Body of pancreas (tissue), 4 donors: ENCODE measurements around the gene TNXB. TPM values are rescaled to one million over a fixed set of nuclear protein-coding genes. Genes with fewer than 3 reads are reported as not detected.
"Not testable (repeated sequence)": the region's sequence is repeated elsewhere in the genome, so short reads cannot be mapped to it uniquely, and the experiment has no call there.

Experiments used
- ATAC-seq: fragments of 150-250 bp; one replicate; pipeline ENCODE4 v1.9.1; 2016
- DNase-seq, 4 donors: peaks; one replicate each; pipeline ENCODE4 v3.0.0-alpha.2; 2019
- H3K27ac ChIP-seq, 4 donors: fragments of 200-600 bp; sonication (generic); 1 replicate in 3 of 4; 2 replicates in 1 of 4; pipeline versions ENCODE4 v1.5.1 to v1.6.1; 2016 to 2019; ENCODE audit warnings: mild to moderate bottlenecking in 1 of 4, mixed read lengths in 1 of 4, moderate library complexity in 1 of 4
- H3K27me3 ChIP-seq, 2 donors: fragments of 200-600 bp; sonication (generic); one replicate each; pipeline ENCODE4 v1.6.0; 2016; ENCODE audit warnings: mild to moderate bottlenecking in 1 of 2
- H3K36me3 ChIP-seq, 2 donors: fragments of 200-600 bp; sonication (generic); replicated peaks in 1 of 2; 2 replicates each; pipeline ENCODE4 v1.5.1; 2016; ENCODE audit warnings: low read depth in 2 of 2; ENCODE audit not compliant: insufficient read depth in 1 of 2
- H3K4me1 ChIP-seq: fragments of 200-600 bp; sonication (generic); one replicate; pipeline ENCODE4 v1.6.0; 2016
- H3K4me3 ChIP-seq, 2 donors: fragments of 200-600 bp; sonication (generic); 1 replicate in 1 of 2; 2 replicates in 1 of 2; pipeline ENCODE4 v1.5.1; 2016 to 2019
- H3K9me3 ChIP-seq, 3 donors: fragments of 200-600 bp; sonication (generic); 1 replicate in 2 of 3; 2 replicates in 1 of 3; pipeline ENCODE4 v1.5.1; 2016
- WGBS, 2 donors: methylation state at CpG; one replicate each; pipeline ENCODE4 v1.1.5; 2017; 5-methylcytosine and 5-hydroxymethylcytosine counted together
- intact Hi-C: fragments of 100-400 bp; cut with DNase I; formaldehyde crosslinking; loops from one replicate; pipeline ENCODE4 v1.15.1; 2023
- small RNA-seq: library from RNA; depleted of rRNA; stranded (forward); fragments of <200 nt; gene quantifications from one replicate; pipeline ENCODE3, GENCODE V24; 2016
- total RNA-seq, 2 donors: library from RNA; depleted of rRNA; stranded (reverse); fragments of >200 nt; gene quantifications; one replicate each; pipeline ENCODE4 v1.1.0, GENCODE V29; 2016

The TNXB gene
- total RNA-seq, 2 donors from 2014 or later = 24.9 to 36.6 TPM

DNA sequence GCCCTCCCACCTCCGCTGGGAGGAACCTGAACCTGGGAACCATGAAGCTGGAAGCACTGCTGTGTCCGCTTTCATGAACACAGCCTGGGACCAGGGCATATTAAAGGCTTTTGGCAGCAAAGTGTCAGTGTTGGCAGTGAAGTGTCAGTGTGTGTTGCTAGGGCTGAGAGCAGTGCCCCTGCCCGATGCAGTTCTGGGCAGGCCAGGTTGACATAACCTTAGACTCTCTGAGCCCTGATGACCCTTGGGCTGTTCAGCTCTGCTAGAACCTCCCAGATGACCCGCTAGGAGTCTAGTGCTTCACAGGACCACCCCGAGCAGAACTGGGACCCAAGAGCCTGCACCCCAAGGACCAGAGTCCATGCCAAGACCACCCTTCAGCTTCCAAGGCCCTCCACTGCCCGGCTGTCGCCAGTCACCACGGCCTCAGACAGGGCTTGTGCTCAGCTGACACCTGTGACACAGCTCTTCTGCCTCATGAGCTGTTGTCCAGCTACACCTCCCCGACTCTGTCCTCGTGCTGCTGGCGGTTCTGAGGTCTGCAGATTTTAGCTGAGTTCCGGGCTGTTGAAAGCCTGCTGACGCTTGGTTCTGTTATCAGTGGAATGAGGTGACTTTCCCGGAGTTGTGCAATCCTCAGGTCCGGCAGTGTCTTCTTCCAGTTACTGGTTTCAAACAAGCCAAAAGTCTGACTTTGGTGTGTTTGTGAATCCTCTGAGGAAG, 106.4 kb downstream of the TNXB start:
- ATAC-seq = peak; percentile 63
- intact Hi-C loops, H3K4me3 ChIP-seq, H3K27me3 ChIP-seq, DNase-seq, H3K4me1 ChIP-seq, H3K36me3 ChIP-seq, H3K9me3 ChIP-seq, H3K27ac ChIP-seq: not testable (repeated sequence)
- no CpG with 5 or more reads among the region's 15 CpGs for WGBS, 2 donors

DNA sequence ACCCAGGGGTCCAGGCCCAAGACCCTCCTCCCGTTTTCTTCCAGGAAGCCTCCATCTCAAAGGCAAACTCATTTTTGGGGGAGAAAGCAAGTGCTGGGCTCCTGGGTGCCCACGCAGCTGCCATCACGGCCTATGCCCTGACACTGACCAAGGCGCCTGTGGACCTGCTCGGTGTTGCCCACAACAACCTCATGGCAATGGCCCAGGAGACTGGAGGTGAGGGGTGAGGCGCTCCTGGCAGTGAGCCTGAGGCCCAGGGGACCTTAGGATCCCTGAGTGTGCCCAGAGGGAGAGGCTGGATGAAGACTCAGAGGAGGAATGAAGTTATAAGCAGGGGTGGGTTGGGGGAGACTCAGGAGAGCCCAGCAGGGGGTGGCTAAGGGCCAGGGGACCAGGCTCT, 112.8 kb downstream of the TNXB start:
- H3K27me3 ChIP-seq, H3K9me3 ChIP-seq, DNase-seq, H3K36me3 ChIP-seq, intact Hi-C loops, H3K4me3 ChIP-seq, ATAC-seq, H3K27ac ChIP-seq, H3K4me1 ChIP-seq: not testable (repeated sequence)
- WGBS, 2 donors = 89 to 100% methylated on average over 1 to 4 of the region's 6 CpGs

DNA sequence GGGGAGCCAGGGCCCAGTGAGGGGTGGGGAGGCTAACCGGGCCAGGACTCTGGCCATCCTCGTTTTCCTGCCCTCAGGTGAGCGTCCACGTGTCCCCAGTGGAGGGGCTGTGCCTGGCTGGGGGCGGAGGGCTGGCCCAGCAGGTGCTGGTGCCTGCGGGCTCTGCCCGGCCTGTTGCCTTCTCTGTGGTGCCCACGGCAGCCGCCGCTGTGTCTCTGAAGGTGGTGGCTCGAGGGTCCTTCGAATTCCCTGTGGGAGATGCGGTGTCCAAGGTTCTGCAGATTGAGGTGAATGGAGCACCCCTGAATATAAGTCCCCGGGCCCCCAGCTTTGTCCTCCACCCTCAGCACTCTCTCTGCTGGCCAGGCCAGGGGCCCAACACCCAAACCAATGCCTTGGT, 114.7 kb downstream of the TNXB start:
- H3K27ac ChIP-seq, DNase-seq, H3K9me3 ChIP-seq, H3K4me3 ChIP-seq, intact Hi-C loops, ATAC-seq, H3K27me3 ChIP-seq, H3K4me1 ChIP-seq, H3K36me3 ChIP-seq: not testable (repeated sequence)
- WGBS, 2 donors = 95% methylated on average over 9 of the region's 14 CpGs; no CpG with 5 or more reads in 1 of the 2 donors

Small RNA genes lying within 50 kb of the gene (small RNA-seq; reads per million reads assigned to genes)
- gene RNA5SP206 = not detected

Other genes starting within 250 kb of the TNXB start
- gene NEU1, start 246.5 kb downstream of the TNXB start, total RNA-seq = 10 to 100 TPM; 29.3 to 30.6 TPM
- gene SLC44A4, start 230.3 kb downstream of the TNXB start, total RNA-seq = 10 to 100 TPM in 1 of 2 donors, 1 to 10 TPM in 1; 7.3 to 19.2 TPM
- gene EHMT2, start 211.6 kb downstream of the TNXB start, total RNA-seq = 10 to 100 TPM; 35.8 to 87.7 TPM
- gene ZBTB12, start 207.3 kb downstream of the TNXB start, total RNA-seq = 1 to 10 TPM in 1 of 2 donors, not detected in 1; 2.1 TPM
- gene C2, start 181.6 kb downstream of the TNXB start, total RNA-seq = 1 to 10 TPM; 1.3 TPM
- 10 to 100 TPM; 21.0 to 33.9 TPM for gene CFB, start 163.2 kb downstream of the TNXB start, total RNA-seq
- gene NELFE, start 150.4 kb downstream of the TNXB start, total RNA-seq = 10 to 100 TPM; 38.9 to 39.9 TPM
- gene SKIC2, start 150.2 kb downstream of the TNXB start, total RNA-seq = 10 to 100 TPM; 30.9 to 52.1 TPM
- gene DXO, start 137.2 kb downstream of the TNXB start, total RNA-seq = 10 to 100 TPM; 16.9 to 26.0 TPM
- 10 to 100 TPM; 60.3 to 65.9 TPM for gene C4A, start 127.3 kb downstream of the TNXB start, total RNA-seq
- gene C4B, start 94.5 kb downstream of the TNXB start, total RNA-seq = 10 to 100 TPM; 57.7 to 77.3 TPM
- under 1 TPM in 1 of 2 donors, not detected in 1; 0.52 TPM for gene CYP21A2, start 70.9 kb downstream of the TNXB start, total RNA-seq
- gene ATF6B, start 18.9 kb upstream of the TNXB start, total RNA-seq = 10 to 100 TPM; 26.5 to 32.3 TPM
- gene FKBPL, start 20.9 kb upstream of the TNXB start, total RNA-seq = 1 to 10 TPM; 1.0 to 1.6 TPM
- gene PRRT1, start 42.6 kb upstream of the TNXB start, total RNA-seq = not detected
- gene PPT2, start 44.8 kb upstream of the TNXB start, total RNA-seq = 1 to 10 TPM; 3.6 to 9.9 TPM
- 1 to 10 TPM; 5.7 to 6.9 TPM for gene EGFL8, start 55.3 kb upstream of the TNXB start, total RNA-seq
- 10 to 100 TPM; 13.2 to 16.1 TPM for gene AGPAT1, start 66.7 kb upstream of the TNXB start, total RNA-seq
- gene RNF5, start 69.1 kb upstream of the TNXB start, total RNA-seq = 10 to 100 TPM; 34.0 to 62.0 TPM
- gene AGER, start 74.9 kb upstream of the TNXB start, total RNA-seq = 1 to 10 TPM; 3.0 to 4.9 TPM
- gene PBX2, start 80.9 kb upstream of the TNXB start, total RNA-seq = 10 to 100 TPM; 28.8 to 31.3 TPM
- gene GPSM3, start 83.3 kb upstream of the TNXB start, total RNA-seq = 1 to 10 TPM; 1.3 to 6.0 TPM
- gene NOTCH4, start 114.7 kb upstream of the TNXB start, total RNA-seq = 10 to 100 TPM; 10.6 to 48.1 TPM